AG04450 (cell line): Measurements from ENCODE around the gene FRRS1. TPM values are rescaled to one million over a fixed set of nuclear protein-coding genes. Genes with fewer than 3 reads are reported as not detected.

ENCODE experiments used
- CTCF ChIA-PET: fragments of 300-600, 350-600 bp; formaldehyde crosslinking; extraction: SDS; loops from one replicate; lab custom pipeline; 2022; ENCODE audit warnings: antibody characterized with exemption, inconsistent platforms; lab: Charles Lee
- POLR2A ChIA-PET: fragments of 350-600 bp; formaldehyde crosslinking; extraction: SDS; loops from one replicate; lab custom pipeline; 2021; ENCODE audit warnings: antibody characterized with exemption, inconsistent platforms; lab: Yijun Ruan, JAX
- DNase-seq: peaks from one replicate; pipeline ENCODE4 v3.0.0-alpha.2; 2011; ENCODE audit warnings: low read depth, low spot score
- H3K27ac ChIP-seq: one replicate; pipeline ENCODE4 v1.5.1; 2012; ENCODE audit warnings: low read depth, low read length, control low read depth
- H3K27me3 ChIP-seq: one replicate; pipeline ENCODE4 v1.6.0; 2012; ENCODE audit warnings: low read length; ENCODE audit not compliant: control insufficient read depth, insufficient read depth
- H3K4me3 ChIP-seq: 2 replicates; pipeline ENCODE4 v1.5.1; 2011; ENCODE audit warnings: mild to moderate bottlenecking, low read depth, low read length, control low read depth
- H3K9me3 ChIP-seq: 2 replicates; pipeline ENCODE4 v1.5.1; 2012; ENCODE audit warnings: low read length; ENCODE audit not compliant: control insufficient read depth, insufficient read depth
- polyA plus RNA-seq: library from polyadenylated mRNA; depleted of rRNA; stranded (reverse); fragments of >200 nt; gene quantifications from 2 replicates; pipeline ENCODE4 v1.2.3, GENCODE V29; 2011
- TF ChIP-seq, protein P1 (sequence below): IDR thresholded peaks from 2 replicates; pipeline ENCODE4 v1.5.1; 2011; ENCODE audit warnings: low read depth, low read length, control low read depth, inconsistent platforms

FRRS1 gene
- polyA plus RNA-seq, 1 experiment: 9.7 TPM

DNA sequence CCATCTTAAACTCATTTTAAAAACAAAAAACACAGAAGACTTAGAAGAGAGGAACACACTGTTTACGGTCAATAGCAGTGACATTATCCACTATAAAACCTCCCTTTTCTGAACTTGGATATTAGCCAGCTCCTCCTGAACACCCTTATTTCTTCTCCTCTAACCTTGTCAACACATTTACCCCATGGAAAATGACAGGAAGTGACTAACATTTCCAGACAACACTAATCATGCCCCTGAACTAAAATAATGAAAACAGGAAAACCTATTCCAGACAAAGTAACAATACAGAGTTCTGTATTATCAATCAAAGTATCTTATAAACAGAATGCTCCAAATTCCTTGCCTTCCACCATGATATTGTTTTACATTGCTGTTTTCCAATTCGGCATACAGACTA is 75.3 kb downstream of the FRRS1 start:
- TF ChIP-seq, protein P1, sequence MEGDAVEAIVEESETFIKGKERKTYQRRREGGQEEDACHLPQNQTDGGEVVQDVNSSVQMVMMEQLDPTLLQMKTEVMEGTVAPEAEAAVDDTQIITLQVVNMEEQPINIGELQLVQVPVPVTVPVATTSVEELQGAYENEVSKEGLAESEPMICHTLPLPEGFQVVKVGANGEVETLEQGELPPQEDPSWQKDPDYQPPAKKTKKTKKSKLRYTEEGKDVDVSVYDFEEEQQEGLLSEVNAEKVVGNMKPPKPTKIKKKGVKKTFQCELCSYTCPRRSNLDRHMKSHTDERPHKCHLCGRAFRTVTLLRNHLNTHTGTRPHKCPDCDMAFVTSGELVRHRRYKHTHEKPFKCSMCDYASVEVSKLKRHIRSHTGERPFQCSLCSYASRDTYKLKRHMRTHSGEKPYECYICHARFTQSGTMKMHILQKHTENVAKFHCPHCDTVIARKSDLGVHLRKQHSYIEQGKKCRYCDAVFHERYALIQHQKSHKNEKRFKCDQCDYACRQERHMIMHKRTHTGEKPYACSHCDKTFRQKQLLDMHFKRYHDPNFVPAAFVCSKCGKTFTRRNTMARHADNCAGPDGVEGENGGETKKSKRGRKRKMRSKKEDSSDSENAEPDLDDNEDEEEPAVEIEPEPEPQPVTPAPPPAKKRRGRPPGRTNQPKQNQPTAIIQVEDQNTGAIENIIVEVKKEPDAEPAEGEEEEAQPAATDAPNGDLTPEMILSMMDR: no peak
- Histone ChIP-seq H3K4me3 (no peak overlapping the region), H3K27ac (no peak overlapping the region), H3K27me3 (no peaks in the 10 kb centered on the region), H3K9me3 (no peaks in the 10 kb centered on the region)
- ChIA-PET POLR2A (no interaction called here), CTCF (interaction anchor here (1.2 to 5.1 kb wide), 2 partner anchors 209 to 510 kb away, joined by 5 to 20 read pairs; no protein-coding TSS in a partner anchor)
- no peak for DNase-seq

DNA sequence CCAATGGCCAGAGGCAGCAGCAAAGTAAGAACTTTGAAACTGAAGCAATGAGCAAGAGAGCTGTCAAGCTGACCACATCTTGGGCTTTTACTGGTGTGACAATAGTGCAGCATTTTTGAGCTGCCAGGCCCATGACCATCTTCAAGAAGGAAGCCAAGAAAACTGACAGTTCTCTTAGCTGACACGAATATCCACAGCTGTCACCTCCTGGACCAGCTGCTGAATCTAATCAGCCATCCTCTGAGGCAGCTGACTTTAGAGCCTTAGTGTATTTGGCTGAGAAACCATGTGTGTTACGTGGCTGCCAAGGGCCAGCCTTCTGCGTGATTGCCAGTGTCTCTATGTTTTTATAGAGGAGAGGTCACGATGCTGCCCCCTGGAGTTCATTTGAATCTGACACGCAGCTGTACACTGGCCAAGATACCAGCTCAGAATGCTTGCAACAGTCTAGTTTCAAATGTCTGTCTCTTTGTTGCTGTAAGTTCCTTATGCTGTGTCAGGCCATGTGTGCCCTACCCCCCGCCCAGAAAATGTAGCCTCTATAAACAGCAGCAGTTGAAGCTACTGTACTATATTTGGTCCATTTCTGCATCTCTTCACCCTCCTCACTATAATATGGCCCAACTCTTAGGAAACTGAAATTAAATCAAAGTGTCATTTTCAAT is 80.8 kb downstream of the FRRS1 start:
- Histone ChIP-seq H3K9me3 (no peaks in the 10 kb centered on the region), H3K27ac (peak overlapping the region; percentile 55), H3K4me3 (no peak overlapping the region), H3K27me3 (no peaks in the 10 kb centered on the region)
- TF ChIP-seq, protein P1: peak; percentile 61
- ChIA-PET CTCF (interaction anchor here (0.5 to 2.7 kb wide), 32 partner anchors 9 to 1364 kb away, joined by 3 to 19 read pairs (median 4); no protein-coding TSS in a partner anchor), POLR2A (interaction anchor here (0.7 to 1.3 kb wide), 3 partner anchors 40 to 86 kb away, joined by 3 to 7 read pairs (median 5); no protein-coding TSS in a partner anchor)
- peak; percentile 68 for DNase-seq

DNA sequence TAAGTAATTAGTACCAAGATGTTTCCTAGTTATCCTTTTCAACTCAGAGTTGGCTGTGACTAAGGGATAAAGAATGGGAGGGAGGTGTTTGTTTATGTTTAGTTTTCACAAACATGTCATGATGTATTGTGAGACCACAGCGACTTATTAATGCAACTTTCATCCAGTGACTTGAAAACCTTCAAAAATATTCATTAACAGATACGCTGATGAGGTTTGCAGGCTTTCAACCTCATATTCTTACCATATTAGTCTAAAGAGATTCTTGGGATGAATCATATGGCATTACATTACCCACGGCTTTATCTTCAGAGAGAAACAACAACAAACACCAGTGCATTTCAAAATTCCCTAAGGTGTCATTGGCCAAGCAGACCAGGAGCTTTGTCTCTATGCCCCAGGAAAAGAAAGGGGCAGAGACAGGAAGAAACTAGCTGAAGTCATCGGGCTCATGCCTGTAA is 84.1 kb downstream of the FRRS1 start:
- CTCF ChIA-PET: no interaction called here
- H3K27ac ChIP-seq: no peak overlapping the region
- POLR2A ChIA-PET: no interaction called here
- H3K27me3 ChIP-seq: no peaks in the 10 kb centered on the region
- TF ChIP-seq, protein P1: no peak
- no peak overlapping the region for H3K4me3 ChIP-seq
- H3K9me3 ChIP-seq: no peaks in the 10 kb centered on the region
- DNase-seq: peak; percentile 24

GRCh38 chr1:99681583-99681982 is 84.9 kb downstream of the FRRS1 start:
- TF ChIP-seq, protein P1: no peak
- Histone ChIP-seq H3K4me3 (no peak overlapping the region), H3K27me3 (no peaks in the 10 kb centered on the region), H3K27ac (no peak overlapping the region), H3K9me3 (no peaks in the 10 kb centered on the region)
- CTCF ChIA-PET: no interaction called here
- POLR2A ChIA-PET: no interaction called here
- DNase-seq: no peak

DNA sequence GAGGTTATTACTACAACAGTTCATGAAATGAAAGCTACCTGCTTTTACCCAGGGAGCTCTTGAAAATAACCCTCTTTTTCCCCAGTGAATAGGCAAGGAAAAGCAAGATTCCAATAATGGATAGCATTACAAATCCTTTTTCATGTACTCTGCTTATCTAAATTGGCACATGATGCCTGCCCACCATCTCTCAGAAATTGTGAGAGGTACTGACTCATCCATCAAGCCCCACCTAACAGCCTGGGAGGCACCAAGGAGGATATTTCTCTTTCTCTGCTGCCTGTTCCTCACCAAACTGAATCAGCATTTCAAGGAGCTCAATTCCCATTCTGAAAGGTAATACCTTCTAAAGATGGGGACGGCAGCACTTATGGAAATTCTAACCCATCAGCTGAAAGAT is 86.2 kb downstream of the FRRS1 start:
- Histone ChIP-seq H3K4me3 (no peak overlapping the region), H3K9me3 (no peaks in the 10 kb centered on the region), H3K27me3 (no peaks in the 10 kb centered on the region), H3K27ac (no peak overlapping the region)
- ChIA-PET POLR2A (no interaction called here), CTCF (interaction anchor here (1.0 kb wide), 1 partner anchor 16 kb away, joined by 3 read pairs; no protein-coding TSS in a partner anchor)
- TF ChIP-seq, protein P1: no peak
- DNase-seq: no peak
